Activated CD8-positive, alpha-beta memory T cell treated with anti-CD3 and anti-CD28 coated beads, Interleukin-2, amount 50 U/mL, for 24 hours (primary cell): ENCODE results near the gene ISOC2.

Experiments
- DNase-seq: peaks from one replicate; pipeline ENCODE4 v3.0.0-alpha.2; 2020; ENCODE audit errors: extremely low read depth

ISOC2 gene

DNA sequence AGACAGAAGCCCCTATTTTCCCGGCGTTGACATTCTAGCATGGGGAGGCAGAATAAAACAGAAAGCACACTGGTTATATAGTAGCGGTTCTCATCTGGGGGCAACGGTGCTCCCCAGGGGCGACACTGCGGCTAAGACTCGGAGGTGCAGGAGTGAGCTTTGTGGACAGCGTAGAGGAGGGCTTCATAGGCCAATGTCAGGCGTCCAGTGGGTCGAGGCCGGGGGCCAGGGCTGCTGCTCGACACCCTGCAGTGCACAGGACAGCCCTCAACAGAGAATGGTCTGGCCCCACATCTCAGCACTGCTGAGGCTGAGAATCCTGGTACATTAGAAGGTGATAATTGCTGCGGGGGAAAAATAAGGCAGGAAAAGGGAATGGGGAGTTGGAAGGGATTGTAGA, 16.5 kb upstream of the ISOC2 start:
- DNase-seq = no peak

DNA sequence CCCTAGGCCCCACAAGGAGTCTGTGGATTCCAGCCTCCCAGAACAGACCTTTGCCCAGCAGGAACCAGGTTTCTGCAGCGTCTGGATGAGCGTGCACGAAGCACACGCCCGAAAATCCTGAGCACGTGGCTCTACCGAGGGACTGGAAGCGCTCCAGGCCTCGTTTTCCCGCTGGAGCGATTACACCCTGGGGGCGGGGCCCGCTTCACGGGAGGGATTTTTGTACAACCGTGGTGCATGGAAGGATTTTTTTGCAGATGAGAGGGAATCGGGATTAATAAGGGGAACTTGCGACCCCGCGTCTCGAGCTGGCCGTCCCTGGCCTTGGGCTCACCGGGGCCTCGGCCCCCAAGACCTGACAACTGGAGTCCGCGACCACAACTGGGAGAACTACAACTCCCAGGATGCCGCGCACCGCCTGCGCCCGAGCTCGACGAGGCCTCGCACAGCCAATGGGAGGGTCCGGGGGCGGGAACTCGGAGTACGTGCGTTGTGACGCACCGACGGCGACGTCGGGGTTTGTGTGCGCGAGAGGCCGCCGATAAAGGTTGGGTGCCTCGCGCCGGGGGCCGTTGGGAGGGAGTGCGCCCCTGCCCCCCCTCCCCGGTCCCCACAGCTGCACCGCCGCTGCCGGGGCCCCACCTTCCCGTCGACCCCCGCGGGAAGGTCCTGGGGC, 14.8 kb upstream of the ISOC2 start, which contains the start of gene ZNF628:
Gene ZNF628, plus strand, starts transcription at position 518 of the 676 bp plus-strand sequence. CDS start 3,294 bp downstream, outside the sequence.
- peak; percentile 95 for DNase-seq

DNA sequence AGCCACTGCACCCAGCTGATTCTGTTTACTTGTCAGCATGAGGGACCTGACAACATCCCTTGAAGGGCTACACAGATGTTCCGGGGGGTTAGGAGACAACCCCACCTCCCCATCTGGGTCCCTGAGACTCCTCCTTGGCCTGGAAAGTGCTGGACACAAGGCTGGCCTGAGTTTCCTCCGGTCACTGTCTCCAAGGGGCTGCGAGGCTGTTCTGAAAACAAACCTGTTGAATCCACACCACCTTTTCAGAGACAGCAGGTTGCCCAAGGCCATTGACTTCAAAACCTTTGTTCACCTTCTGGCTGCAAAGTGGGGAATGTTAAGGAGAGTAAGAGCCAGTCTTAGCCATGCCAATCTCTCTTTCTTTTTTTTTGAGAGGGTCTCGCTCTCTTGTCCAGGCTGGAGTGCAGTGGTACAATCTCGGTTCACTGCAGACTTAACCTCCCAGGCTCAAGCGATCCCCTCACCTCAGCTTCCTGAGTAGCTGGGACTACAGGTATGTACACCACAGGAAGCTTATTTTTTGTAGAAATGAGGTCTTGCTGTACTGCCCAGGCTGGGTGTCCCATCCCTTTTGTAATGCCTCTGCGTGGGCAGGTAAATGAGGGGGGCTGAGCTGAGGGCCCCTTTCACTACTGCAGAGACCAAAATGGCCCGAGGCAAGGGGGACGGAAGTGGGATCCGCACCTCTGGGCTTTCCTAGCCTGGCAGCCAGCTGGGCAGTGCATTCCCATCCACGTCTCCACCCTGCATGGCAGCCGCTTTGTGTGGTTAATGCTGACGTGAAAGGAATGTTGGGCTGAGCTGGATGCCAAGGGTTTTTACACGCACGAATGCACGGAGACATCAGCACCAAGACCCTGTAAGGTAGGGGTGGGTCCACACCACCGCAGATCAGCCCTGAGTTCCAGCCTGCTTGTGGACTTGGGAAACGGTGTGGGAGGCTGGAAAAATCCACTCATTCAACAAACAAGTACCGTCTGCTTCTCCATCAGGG, 13.1 kb upstream of the ISOC2 start:
- DNase-seq = no peak

DNA sequence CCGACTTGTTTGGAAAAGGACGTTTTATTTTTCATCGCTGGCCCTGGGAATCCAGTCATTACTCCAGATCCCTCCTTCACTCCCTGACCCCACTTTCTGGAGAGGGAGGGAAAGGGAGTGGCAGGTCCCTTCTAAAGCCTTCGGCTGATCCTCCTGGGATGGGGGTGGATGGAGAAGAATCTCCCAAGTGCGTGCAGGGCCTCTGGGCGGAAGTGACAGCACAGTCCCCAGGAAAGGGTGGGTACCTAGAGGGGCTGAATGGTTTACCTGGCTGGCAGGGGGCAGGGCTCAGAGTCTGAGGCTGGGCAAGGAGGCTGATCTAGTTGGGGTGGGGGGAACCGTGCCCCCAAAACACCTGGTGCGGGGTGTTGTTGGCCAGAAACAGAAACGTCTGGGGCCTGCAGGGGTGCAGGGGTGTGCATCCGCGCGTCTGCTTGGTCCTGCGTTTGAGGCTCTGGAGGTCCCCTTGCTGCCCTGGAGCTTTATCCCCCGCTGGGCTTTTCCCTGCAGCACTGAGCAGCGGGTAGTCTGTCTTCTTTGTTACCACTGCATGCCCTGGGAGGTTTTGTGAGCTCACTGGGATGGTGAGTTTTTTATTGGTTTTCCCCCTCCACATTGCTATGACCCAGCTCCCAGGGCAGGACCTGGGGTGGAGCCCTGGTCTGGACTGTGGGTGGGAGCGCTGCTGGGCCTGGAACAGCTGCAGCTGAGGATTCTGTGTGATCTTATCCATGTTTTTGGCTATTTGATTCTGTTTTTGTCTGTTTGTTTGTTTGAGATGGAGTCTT, 12.0 kb upstream of the ISOC2 start:
- no peak for DNase-seq

DNA sequence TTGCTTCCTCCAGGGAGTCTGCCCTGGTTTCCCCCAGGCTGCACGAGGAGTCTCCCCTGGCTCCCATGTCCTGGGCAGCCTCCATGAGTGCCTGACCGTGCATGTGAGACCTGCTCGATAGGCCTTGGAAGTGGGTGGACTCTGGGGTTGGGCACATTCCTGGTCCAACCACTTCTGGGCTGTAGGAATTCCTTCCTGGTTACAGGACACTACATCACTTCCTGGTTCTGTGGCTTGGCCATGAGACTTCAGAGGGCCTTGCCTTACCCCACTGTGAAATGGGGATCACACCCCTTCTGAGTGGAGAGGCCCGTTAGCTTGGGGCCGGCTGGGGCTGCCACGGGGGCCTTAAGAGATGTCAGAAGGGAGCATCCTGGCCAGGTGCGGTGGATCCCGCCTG, 11.0 kb upstream of the ISOC2 start:
- no peak for DNase-seq

DNA sequence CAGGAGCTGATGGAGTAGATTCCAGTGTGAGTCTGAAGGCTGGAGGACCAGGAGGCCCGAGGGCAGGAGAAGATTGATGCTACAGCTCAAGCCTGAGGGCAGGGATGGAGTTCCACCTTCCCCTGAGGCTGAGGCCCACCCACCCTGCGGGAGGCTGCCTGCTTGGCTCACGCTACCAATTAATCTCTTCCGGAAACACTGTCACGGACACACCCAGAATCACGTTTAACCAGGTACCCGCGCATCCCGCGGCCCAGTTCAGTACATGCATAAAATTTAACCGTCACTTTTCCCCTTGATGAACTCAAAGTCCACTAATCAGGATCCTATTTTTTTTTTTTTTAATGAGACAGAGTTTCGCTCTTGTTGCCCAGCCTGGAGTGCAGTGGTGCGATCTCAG, 9.8 kb upstream of the ISOC2 start:
- DNase-seq = no peak

DNA sequence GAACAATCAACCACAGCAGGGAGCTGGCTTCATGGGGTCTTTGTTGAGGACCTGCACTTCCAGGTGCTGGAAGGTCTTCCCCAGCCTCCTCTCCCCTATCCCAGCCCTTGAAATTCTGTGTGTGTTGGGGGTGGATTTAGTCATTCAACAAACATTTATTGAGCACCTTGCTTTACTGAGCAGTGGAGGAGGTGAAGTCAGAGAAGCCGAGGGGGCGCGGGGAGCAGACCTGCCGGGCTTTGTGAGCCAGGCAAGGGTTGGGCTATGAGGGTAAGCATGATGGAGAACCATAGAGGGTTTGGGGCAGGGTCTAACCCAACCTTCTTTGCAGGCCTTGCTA, 6.6 kb upstream of the ISOC2 start:
- no peak for DNase-seq

DNA sequence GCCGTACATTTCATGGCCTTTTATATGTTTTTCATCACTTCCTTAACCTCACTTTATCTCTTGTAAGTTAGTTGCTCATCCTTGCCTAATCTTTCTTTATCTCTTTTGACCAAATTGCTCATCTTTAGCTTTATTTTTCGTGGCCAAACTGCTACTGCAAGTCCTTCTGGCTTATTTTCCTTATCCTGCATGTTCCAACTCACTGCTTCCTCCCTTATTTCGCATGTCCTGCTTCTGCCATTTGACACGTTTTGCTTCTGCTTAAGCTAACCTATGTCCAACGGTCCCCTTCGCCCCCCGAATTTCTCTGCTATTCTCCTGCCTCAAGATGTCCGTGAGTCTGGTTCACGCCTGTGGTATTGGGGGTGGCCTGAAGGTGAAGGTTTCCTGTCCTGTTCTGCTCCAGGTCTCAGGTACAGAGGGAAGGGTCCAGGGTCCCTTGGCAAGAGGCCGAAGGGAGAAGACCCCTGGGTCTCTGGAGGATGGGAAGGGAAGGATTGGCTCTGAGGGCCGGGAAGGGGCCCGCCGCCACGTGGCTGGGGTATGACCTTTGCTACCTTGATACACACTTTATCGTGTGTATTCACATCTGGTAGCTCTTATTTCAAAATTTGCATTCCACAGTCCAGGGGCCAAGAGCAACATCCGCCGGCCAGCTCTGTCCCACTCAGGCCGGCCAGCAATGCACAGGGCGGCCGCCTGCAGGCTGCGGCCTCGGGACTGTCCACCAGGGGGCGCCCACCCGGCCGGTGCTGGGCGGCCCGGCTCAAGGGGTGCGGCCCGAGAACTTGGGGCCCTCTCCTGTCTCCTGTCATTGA, 6.0 kb upstream of the ISOC2 start:
- no peak for DNase-seq

DNA sequence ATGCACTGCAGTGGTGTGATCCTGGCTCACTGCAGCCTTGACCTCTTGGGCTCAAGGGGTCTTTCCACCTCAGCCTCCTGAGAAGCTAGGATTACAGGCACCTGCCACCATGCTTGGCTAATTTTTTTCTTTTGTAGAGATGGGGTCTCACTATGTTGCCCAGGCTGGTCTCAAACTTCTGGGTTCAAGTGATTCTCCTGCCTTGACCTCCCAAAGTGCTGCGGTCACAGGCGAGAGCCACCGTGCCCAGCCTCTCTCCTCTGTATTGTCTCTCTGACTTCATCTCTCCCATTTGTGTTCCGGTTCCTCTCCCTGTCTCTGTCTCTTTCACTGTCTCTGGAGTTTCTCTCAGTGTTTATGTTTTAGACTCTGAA, 4.8 kb upstream of the ISOC2 start:
- no peak for DNase-seq

DNA sequence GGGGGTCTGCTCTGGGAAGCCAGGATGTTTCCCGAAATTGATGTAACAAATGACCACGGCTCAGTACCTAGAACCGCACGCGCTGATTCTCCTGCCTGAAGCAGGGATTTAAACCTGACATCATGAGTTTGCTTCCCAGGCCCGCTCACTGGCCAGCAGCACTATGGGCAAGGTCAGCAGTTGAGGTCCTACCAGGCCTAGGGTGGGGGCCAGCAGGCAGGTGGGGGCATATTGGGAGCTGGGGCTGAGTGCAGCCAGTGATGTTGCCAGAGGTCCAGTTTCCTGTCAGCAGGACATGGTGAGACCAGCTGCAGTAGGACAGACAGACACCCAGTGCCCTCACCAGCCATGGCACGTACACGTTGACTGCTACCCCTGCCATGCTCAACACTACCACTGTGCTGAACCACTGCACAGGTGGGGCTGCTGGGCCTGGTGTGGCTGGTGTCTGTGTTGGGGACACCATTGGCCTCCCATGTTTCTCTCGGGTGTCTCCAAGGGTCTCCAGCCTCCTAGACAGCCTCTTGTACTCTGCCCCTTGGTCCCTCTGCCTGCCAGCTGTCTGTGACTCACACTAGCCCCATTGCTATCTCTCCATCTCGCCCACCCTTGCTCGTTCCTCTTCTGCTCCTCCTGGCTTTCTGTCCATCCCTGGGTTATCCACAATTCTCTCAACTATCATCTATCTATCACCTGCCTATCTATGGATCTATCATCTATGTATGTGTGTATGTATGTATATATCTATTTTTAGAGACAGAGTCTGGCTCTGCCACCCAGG, 4.2 kb upstream of the ISOC2 start:
- no peak for DNase-seq

DNA sequence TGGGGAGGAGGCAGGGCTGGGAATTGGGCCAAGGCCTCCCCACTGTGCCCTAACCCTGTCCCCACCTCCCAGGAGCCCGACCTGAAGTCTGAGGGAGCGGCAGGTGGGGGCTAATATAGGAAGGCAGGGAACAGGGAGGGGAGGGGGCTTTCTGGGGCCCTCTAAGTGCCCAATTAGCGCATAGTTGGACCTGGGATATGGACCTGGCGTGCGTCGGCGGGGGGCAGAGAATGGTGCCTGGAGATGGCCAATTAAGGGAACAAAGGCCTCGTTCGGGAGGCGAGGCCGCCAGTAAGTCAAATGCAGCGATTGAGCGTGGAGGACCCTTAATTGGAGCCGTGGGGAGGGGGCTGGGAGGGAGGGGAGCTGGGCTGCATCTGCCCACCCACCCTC, 3.2 kb upstream of the ISOC2 start, which contains the start of gene C19orf85:
Gene C19orf85, minus strand, starts transcription at position 90 of the 393 bp plus-strand sequence. CDS start 197 bp downstream, outside the sequence.
- no peak for DNase-seq

DNA sequence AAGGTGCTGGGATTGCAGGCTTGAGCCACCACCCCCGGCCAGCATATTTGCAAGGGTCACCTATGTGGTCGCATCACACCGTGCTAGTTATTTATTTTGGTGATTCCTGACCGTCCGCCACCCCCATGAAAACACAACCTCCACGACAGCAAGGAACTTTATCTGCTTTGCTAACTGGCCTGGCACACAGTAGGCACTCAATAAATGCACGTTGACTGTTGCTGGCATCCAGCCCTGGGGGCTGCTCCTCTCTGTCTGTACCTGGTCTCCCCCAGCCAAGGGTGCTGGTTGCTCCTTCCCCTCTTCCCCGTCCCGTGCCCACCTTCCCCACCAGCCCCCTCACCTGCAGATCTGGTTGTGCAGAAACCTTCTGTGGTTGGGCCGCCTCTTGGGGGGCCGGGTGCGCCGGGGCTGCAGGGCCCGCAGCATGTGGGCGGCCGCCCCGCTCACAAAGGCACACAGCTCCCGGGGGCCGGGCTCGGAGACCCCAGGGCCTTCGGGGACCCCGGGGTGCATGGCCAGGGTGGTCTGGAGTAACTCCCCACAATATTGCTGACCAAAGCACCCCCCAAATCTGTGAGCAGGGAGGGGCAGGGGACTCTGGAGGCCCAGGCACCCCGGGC, 2.7 kb upstream of the ISOC2 start:
- DNase-seq = no peak

DNA sequence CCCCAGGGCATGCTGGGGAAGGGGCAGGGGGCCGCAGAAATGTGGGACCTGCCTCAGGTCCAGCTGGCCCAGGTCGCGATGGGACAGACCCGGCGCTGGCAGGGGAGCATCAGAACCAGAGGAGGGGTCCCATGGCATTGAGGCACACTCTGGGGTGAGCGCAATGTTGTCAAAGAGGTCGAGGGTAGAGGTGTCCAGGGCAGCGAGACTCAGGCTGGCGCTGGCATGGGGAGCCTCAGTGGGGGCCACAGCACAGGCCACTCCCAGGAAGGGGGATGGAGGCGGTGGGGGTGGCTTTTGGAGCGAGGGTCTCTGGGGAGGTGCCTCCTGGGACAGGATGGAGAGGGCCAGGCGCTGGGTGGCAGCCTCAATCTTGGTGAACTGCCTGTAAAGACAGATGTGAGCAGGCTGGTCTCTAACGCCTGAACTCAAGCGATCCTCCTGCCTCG, 2.2 kb upstream of the ISOC2 start:
- no peak for DNase-seq

DNA sequence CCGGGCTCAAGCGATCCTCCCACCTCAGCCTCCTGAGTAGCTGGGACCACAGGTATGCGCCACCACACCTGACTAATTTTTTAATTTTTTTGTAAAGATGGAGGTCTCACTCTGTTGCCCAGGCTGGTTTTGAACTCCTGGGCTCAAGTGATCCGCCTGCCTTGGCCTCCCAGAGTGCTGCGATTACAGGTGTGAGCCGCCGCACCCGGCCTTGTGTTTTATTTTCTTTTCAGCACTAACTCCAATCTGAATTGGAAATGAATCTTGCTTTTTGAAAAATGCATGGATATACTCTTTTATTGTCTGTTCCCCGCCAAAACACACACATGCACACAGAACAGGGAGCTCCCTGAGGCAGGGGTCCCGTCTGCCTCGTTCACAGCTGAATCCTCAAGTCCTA, 1.3 kb upstream of the ISOC2 start:
- DNase-seq = no peak

DNA sequence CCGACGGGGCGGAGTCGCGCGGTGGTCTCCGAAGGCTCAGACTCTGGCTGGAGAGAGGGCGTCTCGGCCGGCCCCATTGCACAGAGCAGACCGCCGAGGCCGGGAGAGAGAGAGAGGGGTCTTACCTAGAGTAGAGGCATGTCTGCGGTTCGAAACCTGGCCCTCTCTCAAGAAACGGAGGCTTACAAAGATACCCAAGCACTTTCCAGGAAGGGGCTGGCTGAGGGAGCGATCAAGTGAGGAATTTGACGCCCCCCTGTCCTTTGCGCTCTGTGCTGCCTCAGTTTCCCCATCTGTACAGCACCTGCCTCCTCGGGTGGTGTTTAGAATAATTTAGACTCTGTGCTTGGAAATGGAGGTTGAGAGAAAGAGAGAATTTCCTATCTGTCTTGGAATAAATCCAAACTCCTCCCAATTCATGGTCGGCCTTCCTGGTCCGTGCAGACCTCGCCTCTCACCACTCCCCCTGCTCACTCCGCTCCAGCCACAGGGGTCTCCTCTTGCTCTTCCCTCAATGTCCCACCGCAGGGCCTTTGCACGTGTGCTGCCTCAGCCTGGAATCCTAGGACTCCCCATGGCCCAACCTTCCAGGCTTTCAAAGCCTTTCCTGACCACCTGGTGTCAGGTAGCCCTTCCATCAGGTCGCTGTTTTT, 658 bp upstream of the ISOC2 start:
- no peak for DNase-seq

DNA sequence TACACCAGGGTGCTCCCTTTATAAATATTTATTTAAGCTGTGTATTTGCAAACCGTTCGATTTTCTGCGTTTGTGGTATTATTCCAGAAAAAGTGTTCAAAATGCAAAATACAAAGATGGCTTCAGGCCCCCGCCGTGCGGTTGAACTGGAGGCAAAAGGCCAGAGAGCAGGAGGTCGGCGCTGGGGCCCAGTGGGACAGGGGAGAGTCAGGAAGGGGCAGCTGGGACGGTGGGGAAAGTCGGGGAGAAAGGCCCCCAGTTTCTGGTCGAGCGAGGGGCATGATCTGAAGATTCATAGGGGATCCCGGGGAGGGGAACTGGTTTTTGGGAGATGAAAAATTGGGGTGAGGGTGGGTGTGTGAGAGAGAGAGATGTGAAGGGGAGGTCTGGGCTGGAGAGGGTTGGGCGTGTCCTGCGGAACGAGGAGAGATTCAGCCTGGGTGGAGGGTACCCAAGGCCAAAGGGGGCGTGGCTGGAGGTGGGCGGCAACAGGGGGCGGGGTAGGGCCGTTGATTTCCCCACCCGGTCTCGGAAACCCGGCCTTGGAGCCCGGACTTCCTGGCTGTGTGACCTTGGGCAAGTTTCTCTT, 678 bp downstream of the ISOC2 start:
- no peak for DNase-seq

DNA sequence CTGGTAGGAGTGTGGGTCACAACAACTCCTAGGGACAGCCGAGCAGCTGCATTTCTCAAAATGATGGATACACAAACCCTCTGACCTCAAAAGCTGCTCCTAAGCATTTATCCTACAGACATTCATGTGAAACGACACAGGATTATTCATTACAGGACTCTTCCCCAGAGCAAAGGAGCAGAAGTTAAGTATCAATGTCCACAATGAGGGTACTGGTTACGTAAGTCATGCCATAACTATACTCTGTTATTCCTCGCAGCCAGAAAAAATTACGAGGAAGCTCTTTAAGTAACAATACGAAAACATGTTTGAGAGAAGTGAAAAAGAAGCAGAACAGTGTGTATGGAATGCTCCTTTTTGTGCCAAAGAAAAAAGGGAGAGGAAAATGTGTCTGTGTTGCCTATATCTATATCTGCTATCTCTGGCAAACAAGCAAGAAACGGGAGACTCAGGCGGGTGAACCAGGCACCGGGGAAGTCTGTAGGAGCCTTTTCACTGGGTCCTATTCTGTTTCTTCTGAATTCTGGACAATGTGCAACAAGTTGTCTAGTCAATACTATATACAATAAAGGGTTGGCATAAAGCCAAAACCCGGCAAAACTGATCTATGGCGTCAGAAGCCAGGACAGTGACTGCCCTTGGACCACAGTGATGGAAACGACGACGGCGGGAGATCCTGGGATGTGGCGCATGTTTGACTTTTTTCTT, 1.3 kb downstream of the ISOC2 start:
- no peak for DNase-seq

DNA sequence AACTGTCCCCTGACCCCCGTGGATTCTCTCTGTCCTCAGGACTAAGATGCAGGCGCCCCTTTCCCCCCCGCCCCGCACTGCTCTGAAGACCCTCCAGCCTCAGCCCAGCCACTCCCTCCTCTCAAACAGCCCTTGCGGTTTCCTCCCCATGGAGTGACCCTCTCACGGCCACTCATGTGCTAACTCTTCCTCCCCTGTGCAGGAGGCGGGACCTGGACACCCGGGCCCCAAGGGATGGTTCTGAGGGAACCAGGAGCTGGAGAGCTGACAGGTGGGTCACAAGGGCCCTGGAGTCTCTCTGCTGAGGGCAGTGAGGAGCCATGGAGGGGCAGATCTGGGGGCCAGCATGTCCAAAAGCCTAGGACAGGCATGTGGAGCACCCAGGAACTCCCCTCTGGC, 1.9 kb downstream of the ISOC2 start:
- DNase-seq = no peak
